HG02759 (cell line): ENCODE results near the gene SUGT1.
"Not testable (repeated sequence)": the region's sequence is repeated elsewhere in the genome, so short reads cannot be mapped to it uniquely, and the experiment has no call there.

Experiments
- ATAC-seq: cut with Tn5 transposase; IDR thresholded peaks from one replicate; pipeline ENCODE4 v1.9.1; 2021; ENCODE audit warnings: mild to moderate bottlenecking, moderate library complexity; ENCODE audit not compliant: unreplicated experiment

Gene SUGT1

DNA sequence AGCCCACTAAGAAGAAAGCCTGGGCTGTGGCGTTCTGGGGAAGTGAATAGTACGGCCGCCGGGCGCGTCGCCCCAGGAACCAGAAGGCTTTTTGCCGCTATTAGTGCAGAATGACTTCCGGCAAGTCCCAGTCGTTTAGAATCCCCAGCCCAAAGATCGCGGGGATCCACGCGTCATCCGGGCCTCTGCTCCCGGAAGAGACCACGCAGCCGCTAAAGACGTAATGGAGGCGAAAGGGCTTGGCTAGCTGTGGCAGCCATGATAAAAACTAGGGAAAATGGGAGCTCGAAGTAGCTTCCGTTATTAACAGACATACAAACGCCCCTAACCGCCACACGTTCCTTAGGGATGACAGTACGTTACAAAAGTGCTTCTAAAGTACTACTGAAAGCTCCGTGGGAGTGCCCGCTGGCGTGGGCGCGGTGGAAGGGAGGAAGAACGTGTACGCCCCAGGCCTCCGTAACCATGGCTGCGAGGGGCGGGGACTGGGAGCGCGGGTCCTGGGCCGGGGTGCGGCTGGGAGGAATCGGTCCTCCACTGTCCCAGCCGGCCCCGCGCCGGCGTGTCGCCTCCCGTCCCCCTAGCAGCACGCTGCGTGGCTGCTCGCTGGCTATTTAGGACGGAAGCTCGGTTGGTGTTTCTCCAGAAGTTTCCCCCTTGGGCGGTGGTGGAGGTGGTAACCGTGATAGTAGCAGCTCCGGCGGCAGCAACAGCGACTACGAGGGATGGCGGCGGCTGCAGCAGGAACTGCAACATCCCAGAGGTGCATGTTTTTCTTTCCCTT, at the start of gene SUGT1:
Gene SUGT1, plus strand, starts transcription at position 641 of the 784 bp plus-strand sequence. Its CDS starts 85 bp downstream, at position 726.
- peak; percentile 95 for ATAC-seq

DNA sequence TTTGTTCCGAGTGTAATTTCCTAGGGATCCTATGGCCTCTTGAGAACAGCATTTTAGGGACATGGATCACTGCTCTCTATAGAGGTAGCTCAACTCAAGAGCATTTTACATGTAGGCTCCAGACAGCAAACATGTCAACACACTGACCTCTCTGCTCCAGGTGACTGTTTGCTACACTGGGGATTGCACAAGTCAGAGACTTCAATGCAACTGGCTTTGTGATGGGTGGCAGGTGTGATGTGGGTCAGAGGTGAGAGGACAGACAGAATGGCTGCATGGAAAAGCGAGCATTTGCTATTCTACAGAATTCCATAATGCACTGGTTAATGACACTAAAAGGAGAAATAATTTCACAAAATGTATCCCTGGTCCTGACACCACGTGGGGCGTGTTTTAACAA, 49.3 kb upstream of the SUGT1 start:
- not testable (repeated sequence) for ATAC-seq

DNA sequence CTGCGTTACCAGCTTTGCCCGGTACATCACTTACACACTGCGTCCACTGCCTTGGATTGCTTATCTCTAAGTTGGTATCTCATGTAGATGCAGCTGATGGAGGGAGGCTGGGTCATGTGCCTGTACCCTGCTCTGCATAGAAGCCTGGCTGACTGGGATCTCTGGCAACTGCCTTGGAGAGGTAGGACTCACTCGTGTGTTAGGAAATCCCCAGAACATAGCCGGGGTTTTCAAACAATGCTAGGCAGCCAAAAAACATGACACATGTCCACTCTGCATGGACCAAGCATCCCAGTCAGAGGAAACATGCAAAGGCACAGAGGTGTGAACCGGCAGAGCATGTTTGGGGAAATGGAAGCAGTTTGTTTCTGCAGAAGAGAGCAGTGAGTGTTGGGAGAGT, 46.5 kb upstream of the SUGT1 start:
- not testable (repeated sequence) for ATAC-seq

DNA sequence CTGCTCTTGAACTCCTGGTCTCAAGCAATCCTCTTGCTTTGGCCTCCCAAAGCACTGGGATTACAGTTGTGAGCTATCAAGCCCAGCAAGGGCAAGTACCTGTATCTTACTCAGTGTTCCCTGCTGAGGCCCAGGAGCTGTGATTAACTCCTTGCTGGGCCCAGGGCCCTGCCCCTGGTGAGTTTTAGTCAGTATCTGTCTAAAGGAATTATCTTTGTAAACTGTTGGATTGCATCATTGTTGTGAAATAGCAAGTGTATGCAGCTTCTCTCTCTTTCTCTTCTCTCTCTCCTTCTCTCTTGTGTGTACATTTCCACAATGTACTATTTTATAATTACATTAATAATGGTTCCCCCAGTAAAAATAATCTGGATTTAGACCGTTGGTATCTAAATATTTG, 45.8 kb upstream of the SUGT1 start:
- not testable (repeated sequence) for ATAC-seq

DNA sequence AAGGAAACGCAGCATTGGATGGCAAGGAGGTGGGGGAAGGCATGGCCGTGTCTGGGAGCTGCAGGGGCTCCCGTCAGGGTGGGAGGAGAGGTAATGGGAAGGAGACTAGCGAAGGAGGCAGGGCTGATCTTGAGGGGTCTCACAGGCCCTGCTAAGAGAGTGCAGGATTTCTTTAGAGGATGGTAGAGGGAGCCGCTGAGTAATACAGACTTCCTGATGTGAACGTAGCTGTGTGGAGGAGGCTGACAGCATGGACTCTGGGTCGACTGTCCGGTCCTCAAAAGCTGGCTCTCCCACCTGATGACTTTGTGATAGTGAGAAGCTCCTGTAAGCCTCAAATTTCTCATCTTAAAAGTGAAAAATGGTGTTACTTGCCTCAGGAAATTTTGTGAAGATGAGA, 44.5 kb upstream of the SUGT1 start:
- ATAC-seq = not testable (repeated sequence)

DNA sequence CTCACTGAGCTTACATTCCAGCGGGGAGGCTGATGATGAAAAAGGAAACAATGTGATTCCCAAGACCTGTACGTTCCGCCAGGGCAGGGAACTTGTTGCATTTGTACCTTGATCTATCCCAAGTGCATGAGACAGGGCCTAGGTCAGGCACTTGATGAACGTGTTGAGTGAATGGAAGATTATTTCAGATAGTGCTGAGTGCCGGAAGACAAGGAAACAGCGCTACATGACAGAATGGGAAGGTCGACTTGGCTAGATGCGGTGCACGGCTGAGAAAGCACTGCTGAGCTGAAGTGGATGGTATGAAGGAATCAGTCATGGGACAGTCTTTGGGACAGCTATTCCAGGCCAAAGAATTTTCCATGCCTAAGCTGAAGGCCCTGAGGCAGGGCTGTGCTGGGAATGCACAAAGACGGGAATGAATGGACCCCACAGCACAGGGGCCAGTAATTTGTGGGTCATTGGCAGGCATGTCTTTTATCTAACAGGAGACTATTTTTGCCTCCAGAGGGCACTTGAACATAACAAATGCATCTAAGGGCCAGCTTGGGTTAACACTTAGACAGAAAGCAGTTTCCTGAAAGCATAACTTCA, 43.5 kb upstream of the SUGT1 start:
- ATAC-seq = peak; percentile 76

DNA sequence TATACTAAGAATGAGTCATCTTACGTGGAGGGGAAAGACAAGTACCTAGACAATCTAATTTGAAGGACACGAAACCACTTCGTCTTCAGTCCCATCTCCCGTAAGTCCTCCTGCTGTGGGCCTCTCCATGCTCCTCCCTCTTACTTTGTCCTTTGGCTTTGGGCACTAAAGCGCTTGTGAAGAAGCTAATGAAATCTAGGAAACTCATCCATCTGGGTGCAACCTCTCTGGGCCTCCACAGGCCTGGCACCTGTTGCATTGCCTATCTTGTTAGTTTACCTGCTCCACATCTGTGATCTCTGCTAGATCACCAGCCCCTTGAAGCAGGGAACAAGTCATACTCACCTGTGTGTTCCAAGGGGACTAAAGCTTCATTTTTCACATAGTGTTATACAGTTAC, 42.5 kb upstream of the SUGT1 start:
- not testable (repeated sequence) for ATAC-seq

DNA sequence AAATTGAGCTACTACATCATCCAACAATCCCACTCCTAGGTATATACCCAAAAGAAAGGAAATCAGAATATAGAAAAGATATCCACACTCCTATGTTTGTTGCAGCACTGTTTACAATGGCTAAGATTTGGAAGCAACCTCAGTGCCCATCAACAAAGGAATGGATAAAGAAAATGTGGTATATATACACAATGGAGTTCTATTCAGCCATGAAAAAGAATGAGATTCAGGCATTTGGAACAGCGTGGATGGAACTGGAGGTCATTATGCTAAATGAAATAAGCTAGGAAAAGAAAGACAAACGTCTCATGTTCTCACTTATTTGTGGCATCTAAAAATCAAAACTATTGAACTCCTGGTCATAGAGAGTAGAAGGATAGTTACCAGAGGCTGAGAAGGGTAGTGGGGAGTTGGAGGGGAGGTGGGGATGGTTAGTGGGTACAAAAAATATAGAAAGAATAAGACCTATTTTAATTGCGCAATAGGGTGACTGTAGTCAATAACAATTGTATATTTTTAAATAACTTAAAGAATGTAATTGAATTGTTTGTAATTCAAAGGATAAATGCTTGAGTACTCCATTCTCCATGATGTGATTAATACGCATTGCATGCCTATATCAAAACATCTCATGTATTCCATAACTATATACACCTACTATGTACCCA, 37.4 kb upstream of the SUGT1 start:
- no peak for ATAC-seq

DNA sequence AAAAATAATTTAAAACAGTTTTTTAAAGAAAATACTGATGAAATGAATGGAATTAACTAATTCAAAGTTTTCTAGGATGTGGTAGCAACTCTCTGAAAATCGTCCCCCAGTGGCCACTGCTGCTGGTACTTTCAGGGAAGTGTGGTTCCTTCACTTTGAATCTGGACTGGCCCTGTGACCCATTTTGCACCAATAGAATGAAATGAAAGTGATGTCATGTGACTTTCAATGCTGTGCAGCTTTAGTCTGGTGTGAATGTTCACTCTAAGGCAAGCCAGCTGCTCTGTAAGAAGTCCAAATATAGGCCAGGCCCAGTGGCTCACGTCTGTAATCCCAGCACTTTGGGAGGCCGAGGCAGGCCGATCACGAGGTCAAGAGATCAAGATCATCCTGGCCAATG, 36.8 kb upstream of the SUGT1 start:
- no peak for ATAC-seq

DNA sequence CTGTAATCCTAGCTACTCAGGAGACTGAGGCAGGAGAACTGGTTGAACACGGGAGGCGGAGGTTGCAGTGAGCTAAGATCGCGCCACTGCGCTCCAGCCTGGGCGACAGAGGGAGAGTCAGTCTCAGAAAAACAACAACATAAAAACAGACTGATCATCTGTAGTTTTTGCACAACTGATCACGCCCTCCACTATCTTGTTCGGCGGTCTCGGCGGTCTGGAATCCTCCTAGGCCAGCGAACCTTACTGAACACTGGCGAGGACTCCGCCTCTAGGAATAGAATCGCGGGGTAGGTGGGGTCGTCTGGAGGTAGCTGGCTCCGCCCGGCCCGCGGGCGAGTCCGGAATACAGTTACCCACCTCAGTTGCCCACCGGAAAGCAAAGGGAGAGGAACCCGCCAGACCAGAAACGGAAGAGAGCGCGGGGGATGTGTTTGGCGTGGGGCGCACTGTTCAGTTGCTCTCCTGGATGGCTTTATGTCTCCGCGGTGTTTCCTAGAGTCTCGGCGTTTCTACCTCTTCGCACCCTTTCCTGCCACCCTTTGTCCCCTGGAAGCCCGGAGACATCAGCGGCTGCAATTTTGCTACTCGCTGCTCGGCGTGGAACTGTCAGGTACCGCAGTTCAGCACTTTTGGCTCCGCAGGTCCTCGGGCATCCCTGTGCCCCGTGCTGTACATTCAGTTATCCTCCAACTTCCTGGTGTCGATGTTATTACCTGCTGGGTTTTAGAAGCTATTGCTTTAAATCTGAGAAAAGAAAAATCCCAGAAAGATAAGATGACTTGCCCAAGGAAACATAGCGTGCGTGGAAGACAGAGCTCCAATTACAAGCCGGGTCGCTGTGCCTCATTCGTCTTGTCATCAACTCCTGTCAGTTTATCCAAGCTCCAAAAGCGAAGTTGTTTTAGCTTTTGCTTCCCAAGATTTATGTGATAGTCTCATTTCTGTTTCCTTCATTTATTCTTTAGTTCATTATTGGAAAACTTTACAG, 35.3 kb upstream of the SUGT1 start:
- peak; percentile 97 for ATAC-seq

DNA sequence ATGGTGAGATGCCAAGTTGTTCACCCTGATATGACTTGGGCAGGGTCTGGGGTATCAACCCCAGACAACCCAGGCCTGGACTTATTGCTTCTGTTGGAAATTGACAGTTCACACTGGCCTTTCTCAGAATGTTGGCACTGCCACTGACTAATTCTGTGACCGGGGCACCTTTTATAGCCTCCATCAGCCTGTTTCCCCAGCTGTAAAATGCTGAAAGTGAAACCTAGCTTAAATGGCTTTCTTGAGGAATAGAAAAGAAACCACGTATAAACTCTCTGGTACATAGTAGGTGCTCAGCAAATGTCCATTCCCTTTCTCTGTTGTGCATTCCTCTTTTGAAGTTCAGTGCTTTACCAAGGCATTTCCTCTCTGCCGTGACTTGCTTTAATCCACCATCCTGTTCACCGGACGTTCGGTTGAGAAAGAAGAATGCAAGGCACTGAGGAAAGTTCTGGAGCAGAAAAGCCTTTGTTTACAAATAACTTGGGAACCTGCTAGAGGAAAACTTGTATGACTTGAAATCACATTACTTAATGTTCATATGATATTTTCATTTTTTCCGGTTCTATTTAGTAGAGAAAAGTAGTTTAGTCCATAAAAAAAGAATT, 21.4 kb upstream of the SUGT1 start:
- ATAC-seq = peak; percentile 84

DNA sequence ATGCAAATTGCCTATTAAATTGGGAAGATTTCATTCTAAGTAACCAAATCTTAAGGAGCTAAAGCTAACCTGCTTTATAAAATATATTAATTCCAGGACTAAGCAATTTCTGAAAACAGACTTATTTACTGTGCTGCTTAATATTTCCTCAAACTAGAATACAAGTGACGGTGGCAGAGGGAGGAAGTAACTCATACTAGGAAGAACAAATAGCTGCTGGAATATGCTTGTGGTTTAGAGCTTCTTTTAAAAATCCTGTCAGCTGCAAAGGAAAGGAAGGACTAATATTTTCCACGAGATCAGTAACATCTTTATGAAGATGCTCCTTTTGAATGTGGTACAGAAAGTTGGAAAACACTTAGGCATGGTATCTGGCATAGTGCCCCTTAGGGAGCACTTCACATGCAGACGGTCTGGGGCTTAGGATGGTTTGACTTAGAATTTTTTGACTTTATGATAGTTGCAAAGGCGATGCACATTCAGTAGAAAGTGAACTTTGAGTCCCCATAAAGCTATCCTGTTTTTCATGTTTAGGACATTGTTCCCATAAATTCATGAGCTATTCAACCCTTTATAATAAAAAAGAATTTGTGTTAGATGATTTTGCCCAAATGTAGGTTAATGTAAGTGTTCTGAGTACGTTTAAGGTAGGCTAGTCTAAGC, 13.8 kb upstream of the SUGT1 start:
- ATAC-seq = no peak

DNA sequence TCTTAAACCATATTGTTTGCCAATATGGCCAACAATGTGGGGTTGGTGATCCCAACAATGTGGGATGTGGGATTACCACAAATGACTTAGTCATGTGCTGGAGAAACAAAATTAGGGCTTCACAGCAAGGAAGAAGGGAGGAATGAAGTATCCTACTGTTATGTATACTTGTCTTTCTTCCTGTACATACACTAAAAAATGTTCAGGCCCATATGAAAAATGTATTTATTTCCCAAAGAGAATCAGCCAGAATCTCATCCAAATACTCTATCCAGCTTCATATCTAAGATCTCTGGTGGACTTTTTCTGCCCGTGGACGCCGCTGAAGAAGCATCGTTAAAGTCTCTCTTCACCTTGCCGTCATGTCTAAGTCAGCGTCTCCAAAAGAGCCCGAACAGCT, 10.5 kb upstream of the SUGT1 start, which contains the start of gene HNRNPA1L2:
Gene HNRNPA1L2, plus strand, starts transcription at position 301 of the 400 bp plus-strand sequence. Its CDS starts 62 bp downstream, at position 363.
- ATAC-seq = no peak

DNA sequence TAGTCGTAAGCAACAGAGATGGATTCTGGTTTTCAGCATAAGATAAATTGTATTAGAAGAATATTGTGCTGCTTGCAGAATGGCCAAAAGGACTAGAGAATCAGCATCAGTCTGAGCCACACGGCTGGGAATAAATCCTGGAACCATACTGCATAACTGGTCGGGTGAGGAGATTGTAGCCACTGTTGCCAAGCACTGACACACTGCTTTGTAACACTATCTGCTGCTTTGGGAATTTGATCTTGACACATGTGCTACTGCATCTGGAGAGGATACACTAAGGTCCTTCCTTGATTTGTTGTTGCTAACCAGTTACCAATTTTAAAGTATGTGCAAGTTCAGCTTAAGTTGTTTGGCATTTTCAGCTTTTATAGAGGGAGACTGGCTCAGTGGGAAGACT, 8.5 kb upstream of the SUGT1 start:
- no peak for ATAC-seq

DNA sequence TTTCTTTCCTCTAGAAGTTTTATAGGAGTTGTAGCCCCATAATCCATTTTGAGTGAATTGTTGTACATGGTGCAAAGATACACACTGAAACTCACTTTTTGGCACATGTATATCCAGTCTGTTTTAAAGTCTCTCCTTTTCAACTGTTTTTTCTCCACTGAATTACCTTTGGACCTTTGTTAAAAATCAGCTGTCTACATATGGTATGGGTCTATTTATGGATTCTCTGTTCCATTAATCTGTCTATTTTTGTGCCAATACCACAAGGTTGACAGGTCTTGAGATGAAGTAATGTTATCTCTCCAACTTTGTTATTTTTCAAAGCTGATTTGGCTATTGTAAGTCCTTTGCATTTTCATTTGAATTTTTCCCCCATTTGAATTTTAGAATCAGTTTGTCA, 5.7 kb upstream of the SUGT1 start:
- no peak for ATAC-seq

DNA sequence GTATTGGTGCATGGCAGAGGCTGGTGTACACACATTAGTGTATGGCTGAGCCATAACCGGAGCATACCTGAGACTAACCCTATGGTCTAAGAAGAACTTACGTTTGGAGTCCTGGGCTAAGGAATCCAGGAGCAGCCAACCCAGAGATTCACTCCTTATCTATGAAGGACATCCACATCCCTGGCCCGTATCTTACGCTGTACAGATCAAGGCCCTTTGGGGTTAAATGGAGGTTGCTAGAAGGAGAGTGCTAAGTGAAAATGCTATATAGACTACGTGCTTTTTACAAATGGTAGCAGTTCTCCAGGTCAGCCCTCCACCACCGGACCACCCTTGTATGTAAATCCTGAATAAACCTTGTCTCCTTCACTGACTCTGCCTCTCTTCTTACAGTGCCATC, 1.9 kb upstream of the SUGT1 start:
- ATAC-seq = no peak

DNA sequence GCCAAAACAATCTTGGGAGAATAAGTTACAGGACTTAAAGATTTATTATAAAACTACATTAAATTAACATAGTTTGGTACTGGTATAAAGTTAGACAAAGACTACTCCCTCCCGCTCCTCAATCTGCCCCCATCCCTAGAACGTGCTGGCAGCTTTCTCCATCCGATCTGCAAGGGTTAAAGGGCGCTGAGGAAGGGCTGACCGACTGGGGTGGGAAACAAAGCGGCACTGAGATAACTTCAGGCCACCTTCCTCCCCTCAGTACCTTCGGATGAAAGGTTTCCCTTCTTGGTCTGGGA, 790 bp upstream of the SUGT1 start:
- ATAC-seq = peak; percentile 19

DNA sequence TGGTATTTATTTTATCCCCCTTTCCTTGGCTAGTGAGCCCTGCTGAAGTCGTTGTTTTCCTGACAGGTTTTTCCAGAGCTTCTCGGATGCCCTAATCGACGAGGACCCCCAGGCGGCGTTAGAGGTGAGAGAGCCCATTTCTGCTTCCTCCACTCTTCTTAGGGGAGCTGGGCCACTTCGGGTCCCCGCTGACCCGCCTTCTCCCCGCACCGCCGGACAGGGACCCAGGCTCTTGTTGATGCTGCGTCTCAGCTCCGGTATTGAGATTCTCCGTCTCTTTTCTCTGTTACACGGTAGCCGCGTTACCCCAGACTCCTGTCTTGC, 306 bp downstream of the SUGT1 start:
- peak; percentile 32 for ATAC-seq

DNA sequence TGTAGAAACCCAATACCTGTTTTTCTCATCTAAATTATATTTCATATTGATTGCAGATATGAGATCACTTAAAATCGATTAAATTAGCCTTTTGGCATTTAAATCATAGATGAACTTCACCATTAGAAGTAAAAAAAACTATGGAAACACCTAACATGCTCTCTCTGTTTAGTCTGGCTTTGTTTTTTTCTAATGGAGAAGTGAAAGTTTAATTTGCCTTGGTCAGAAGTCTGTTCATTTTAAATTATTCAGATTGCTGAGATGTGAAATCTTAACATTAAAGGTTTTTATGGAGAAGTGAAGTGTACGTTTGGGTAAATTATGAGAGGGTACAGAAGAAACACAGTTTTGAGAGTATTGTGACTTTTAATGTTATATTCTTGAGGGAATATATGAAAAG, 6.7 kb downstream of the SUGT1 start:
- no peak for ATAC-seq

DNA sequence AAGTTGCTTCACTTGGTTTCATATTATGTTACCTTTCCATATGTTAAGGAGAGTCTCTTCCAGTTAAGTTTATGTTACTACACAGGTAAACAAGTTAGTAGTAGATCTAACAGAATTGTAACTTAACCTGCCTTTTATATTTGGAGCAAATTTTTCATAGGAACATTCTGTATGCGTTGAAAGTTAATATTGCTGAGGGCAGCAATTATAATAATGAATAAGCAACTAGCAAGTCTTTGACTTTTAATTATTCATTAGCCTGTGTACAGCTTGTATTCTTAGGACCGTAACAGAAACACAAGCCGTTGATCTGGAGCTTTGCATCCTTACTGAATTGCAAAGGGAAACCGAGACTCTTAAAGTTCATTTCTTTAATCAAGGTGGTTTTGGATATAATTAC, 11.6 kb downstream of the SUGT1 start:
- ATAC-seq = no peak
